GM12801 (cell line): ENCODE results near the gene HSD17B8.

Source experiments
- TF ChIP-seq, protein P1 (sequence below): IDR thresholded peaks from one replicate; pipeline ENCODE4 v1.5.1; 2011; ENCODE audit warnings: control low read depth; ENCODE audit not compliant: insufficient read length; ENCODE audit errors: extremely low read depth

HSD17B8 gene

DNA sequence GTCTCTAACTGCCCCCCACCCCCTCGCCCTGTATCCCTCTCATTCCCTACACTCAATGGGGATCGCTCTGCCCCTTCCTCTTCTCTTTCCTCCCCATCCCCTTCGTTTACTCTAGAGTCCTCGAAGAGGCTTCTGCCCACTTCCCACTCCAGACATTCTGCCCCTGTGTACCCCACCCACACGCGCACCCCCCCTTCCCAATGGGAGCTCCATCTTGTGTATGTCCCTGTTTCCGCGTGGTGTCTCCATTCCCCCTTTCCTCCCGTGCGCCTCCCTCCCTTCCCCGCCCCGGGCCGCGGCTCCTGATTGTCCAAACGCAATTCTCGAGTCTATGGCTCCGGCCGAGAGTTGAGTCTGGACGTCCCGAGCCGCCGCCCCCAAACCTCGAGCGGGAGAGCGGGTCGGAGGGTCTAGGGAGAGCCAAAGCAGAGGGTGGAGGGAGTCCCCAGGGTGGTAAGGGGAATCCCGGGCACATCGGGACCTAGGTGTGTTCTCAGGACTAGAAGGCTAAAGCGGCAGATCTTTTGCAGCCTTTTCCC is 3.2 kb downstream of the HSD17B8 start:
- TF ChIP-seq, protein P1, sequence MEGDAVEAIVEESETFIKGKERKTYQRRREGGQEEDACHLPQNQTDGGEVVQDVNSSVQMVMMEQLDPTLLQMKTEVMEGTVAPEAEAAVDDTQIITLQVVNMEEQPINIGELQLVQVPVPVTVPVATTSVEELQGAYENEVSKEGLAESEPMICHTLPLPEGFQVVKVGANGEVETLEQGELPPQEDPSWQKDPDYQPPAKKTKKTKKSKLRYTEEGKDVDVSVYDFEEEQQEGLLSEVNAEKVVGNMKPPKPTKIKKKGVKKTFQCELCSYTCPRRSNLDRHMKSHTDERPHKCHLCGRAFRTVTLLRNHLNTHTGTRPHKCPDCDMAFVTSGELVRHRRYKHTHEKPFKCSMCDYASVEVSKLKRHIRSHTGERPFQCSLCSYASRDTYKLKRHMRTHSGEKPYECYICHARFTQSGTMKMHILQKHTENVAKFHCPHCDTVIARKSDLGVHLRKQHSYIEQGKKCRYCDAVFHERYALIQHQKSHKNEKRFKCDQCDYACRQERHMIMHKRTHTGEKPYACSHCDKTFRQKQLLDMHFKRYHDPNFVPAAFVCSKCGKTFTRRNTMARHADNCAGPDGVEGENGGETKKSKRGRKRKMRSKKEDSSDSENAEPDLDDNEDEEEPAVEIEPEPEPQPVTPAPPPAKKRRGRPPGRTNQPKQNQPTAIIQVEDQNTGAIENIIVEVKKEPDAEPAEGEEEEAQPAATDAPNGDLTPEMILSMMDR: no peak

DNA sequence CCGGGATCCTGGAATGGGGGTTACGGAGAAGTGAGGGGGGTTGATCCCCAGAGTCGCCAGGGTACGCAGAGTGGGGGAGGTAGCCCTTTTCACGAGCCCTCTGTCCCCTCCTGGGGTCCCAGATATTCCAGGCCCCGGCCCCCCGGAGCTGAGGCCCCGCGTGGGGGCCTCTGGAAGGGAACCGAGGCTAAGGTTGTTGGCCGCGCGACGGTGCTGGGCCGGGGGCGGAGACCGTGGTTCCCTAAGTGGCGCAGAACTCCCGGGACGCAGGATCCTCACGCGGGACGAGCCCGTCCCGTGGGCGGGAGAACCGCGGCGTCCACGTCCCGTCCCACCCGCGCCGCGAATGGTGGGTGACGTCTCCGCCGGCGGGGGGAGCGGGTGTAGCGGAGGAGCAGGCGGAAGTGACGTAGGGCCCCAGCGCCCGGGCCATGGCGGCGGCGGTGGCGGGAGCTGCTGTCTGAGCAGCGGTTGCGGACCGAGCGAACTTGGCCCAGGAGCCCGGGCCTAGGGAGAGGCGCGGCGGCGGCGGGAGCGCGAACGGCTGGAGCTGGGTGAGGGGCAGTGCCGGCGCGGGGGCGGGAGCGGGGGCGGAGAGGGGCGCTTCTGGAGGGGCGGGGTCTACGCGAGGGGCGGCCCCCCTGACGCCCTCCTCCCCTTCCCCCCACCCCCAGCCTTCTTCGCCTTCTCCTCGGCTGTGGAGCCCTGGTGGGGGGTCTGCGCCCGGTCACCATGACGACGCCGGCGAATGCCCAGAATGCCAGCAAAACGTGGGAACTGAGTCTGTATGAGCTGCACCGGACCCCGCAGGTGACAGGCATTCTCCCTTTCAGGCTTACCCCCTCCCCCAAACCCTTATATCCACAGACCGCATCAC is 3.9 kb downstream of the HSD17B8 start, which contains the start of gene RING1:
TSS of gene RING1 (plus strand) at position 410 of the 877 bp plus-strand sequence. CDS start at position 733, 323 bp downstream.
- TF ChIP-seq, protein P1: no peak

DNA sequence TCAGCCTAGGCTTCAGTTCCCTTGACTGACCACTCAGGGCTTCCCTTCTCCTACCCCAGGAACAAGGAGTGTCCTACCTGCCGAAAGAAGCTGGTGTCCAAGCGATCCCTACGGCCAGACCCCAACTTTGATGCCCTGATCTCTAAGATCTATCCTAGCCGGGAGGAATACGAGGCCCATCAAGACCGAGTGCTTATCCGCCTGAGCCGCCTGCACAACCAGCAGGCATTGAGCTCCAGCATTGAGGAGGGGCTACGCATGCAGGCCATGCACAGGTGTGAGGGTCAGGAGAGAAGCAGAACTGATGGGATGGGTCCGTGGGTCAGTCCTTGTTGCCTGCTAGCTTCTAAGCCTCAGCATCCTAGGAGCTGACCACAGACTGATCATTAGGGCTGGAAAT is 5.4 kb downstream of the HSD17B8 start:
- TF ChIP-seq, protein P1: no peak

DNA sequence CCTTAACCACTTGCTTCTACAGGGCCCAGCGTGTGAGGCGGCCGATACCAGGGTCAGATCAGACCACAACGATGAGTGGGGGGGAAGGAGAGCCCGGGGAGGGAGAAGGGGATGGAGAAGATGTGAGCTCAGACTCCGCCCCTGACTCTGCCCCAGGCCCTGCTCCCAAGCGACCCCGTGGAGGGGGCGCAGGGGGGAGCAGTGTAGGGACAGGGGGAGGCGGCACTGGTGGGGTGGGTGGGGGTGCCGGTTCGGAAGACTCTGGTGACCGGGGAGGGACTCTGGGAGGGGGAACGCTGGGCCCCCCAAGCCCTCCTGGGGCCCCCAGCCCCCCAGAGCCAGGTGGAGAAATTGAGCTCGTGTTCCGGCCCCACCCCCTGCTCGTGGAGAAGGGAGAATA is 6.7 kb downstream of the HSD17B8 start:
- TF ChIP-seq, protein P1: no peak

DNA sequence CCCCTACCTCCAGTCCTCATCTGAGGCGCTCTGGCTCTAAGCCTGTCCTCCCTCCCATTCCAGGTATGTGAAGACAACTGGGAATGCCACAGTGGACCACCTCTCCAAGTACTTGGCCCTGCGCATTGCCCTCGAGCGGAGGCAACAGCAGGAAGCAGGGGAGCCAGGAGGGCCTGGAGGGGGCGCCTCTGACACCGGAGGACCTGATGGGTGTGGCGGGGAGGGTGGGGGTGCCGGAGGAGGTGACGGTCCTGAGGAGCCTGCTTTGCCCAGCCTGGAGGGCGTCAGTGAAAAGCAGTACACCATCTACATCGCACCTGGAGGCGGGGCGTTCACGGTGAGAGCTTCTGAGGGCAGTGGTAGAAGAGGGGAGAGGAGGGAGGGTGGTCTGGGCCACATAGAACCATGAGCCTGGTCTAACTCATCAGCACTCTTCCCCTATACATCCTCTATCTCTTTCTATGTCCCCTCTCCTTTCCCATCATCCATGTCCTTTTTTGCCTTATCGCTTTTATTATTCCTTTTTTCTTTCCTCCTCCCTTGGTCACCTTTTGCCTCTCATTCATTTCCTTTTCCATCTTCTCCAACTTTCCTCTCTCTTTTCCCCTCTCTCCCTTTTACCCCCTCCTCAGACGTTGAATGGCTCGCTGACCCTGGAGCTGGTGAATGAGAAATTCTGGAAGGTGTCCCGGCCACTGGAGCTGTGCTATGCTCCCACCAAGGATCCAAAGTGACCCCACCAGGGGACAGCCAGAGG is 7.4 kb downstream of the HSD17B8 start:
- TF ChIP-seq, protein P1: no peak

DNA sequence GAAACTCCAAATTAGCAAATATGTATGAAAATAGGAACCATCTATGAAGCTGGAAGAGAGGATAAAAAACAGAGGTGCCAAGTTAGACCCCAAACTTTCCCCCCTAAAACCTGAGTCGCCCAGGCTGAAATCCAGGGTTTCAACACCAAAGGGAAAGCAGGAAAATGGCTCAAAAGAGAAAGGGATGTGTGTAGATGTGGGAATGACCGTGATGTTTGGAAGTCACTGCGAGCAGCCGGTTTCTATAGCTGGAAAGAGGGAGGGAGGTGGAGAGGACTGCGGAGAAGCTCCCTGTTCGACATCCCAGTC is 8.4 kb downstream of the HSD17B8 start:
- TF ChIP-seq, protein P1: no peak

DNA sequence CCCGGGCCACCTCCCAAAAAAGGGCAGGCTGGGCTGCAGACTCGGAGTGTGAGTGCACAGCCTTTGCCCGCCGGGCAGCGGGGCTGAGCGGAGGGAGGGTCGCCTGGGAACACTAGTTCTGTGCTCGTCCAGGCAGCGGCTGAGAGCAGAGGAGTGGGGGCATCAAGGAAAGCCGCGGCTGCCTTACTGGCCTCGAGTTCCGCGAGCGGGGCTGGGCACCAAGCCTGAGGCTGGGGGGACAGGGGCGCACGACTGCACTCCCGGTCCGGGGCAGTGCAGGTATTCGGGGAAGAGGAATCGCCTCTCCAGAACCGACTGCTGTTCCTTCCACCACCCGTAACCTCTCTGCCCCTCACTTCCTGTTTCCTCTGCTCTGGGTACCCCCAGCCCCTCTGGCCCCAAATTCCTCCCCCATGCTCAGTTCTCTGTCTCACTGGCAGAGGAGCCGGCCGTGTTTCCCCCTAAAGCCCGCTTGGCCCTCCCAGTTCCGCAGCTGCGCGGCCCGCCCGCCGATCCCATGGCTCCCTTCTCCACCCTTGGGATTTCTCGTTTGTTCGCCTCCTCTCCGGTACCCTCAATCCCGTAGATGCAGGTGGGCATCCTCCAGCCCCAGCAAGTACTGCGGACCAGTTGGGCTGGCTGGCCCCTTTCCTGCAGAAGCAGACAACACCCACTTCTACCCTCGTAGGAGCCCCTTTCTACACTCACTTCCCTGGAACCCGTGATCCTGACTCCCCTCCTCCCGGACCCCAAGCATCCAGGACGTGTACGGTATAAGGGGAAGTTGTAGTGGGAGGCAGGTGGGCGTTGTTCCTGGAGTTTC is 8.9 kb downstream of the HSD17B8 start:
- TF ChIP-seq, protein P1: no peak
